Thoracic aorta endothelial cell (primary cell): ENCODE data around the gene SEM1. TPM values are rescaled to one million over a fixed set of nuclear protein-coding genes. Genes with fewer than 3 reads are reported as not detected.

ENCODE experiments used
- total RNA-seq: library from RNA; depleted of rRNA; stranded (reverse); fragments of >200 nt; gene quantifications from 2 replicates; pipeline ENCODE4 v1.2.3, GENCODE V29; 2012

The SEM1 gene
- total RNA-seq, result 41.8 and 45.5 TPM in 2 replicates

DNA sequence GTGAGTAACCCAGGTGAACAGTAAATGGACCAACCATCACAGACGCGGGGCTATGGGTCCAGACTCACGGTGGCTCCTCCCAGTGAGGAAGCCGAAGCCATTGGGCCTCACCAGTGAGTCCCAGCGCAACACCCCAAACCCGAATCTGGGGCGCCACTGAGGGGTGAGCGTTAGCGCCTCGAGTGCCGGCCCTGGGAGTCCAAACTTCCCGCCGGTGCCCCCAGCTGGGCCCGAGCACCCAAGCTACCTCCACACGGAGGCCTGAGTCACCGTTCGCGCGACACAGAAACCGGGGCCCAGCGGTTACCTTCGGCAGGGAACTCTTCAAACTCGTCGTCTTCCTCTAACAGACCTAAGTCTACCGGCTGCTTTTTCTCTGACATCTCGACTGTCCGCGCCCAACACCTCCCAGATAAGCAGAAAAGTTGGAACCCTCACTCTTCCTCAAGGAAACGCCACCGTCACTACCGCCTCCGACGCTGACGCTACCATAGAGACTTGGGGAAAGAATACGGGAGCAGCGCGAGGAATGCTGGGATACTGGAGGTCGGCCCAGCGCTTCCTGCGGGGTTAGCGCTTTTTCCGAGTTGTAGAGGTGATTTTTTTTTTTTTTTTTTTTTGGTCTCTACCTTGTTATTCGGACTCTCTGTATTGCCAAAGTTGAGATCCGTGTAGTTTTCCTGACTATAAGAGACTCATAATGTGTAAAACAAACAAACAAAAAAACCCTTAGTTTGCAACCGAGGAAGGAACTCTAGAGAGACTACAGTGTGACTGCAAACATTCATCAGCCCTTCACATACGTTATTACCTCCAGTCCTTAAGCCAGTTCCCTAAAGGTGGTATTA is at the start of gene SEM1:
Gene SEM1 (minus strand): TSS at position 466 of the 848 bp plus-strand sequence. CDS start 83 bp downstream, at position 383.

